Measurements from ENCODE around the gene SEC61A1.

SEC61A1 gene

DNA sequence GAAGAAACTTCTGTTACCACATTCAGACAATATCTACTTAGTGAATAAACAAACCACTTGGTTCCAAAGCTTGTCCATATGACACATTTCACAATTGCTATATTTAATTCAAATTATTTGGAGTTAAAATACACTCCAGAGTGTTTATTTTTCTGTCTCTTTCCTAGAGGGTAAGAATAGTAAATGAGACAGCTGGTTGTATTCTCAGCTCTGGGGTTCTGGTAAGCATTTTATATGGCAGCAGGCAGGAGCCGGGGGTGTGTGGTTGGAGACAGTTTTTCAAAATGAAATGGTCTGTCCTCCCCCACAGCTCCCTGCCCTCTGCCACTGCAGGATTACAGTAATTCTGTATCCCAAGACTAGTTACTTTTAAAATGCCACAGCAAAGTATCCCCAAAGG lies 10.9 kb upstream of the SEC61A1 start:
- Mint-ChIP-seq H3K9me3 (peaks cover 4% of the 10 kb centered on the region), H3K36me3 (peaks cover 6% of the 10 kb centered on the region), H3K27me3 (peaks cover 19% of the 10 kb centered on the region), H3K4me1 (no peaks in the 10 kb centered on the region), H3K4me3 (no peak overlapping the region), H3K27ac (no peak overlapping the region)
- ATAC-seq: no peak

DNA sequence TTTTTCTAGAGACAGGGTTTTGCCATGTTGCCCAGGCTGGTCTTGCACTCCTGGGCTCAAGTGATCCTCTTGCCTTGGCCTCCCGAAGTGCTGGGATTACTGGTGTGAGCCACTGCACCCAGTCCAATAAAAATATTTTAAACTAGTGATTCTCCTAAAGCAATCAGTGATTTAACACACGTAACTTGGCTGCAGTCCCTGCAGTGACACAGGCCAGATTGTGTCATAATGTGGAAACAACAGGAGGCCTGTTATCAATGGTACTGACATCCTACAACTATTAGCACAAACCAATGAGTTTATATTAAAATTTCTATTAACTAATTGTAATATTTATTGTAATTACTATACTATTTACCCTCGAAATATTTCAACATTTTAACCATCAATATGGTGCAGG lies 1.6 kb upstream of the SEC61A1 start:
- H3K27ac Mint-ChIP-seq: no peak overlapping the region

DNA sequence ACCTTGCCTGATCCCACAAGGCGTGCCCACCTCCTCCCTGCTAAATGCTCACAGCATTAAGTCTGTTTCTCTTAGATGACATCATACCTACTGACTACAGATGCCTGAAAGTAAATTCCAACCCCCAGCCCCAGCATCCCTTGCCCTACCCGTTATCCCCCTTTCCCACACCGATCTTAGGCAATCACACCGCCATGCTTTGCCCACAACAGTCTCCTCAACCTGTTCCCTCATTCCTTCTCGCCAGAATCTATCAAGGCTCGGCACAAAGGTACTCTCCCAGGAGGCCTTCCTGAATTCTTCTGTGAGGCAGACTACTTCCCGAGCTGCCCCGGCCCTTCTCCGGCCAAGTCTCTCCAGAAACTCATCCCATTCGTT lies 789 bp upstream of the SEC61A1 start:
- H3K9me3 Mint-ChIP-seq: no peaks in the 10 kb centered on the region
- peaks cover 9% of the 10 kb centered on the region for H3K27me3 Mint-ChIP-seq
- peaks cover 41% of the 10 kb centered on the region for H3K4me1 Mint-ChIP-seq
- no peak for ATAC-seq
- peak overlapping the region; percentile 84 for H3K4me3 Mint-ChIP-seq
- peaks cover 32% of the 10 kb centered on the region for H3K36me3 Mint-ChIP-seq
- peak overlapping the region; percentile 84 for H3K27ac Mint-ChIP-seq

More for the DNA sequence above, 1.6 kb upstream of the SEC61A1 start:
- peaks cover 28% of the 10 kb centered on the region for H3K36me3 Mint-ChIP-seq
- peaks cover 39% of the 10 kb centered on the region for H3K4me1 Mint-ChIP-seq
- peaks cover 17% of the 10 kb centered on the region for H3K27me3 Mint-ChIP-seq
- no peaks in the 10 kb centered on the region for H3K9me3 Mint-ChIP-seq
- H3K4me3 Mint-ChIP-seq: no peak overlapping the region
- ATAC-seq: no peak

- Mint-ChIP-seq H3K36me3 (peaks cover 42% of the 10 kb centered on the region), H3K27ac (peak overlapping the region; percentile 84), H3K27me3 (no peaks in the 10 kb centered on the region), H3K9me3 (no peaks in the 10 kb centered on the region), H3K4me3 (peak overlapping the region; percentile 84), H3K4me1 (peaks cover 41% of the 10 kb centered on the region)
- no peak for ATAC-seq
These were observed 536 bp downstream of the SEC61A1 start for GRCh38 chr3:128052595-128053351.

GRCh38 chr3:128053614-128054013 lies 1.4 kb downstream of the SEC61A1 start:
- no peak for ATAC-seq
- peak overlapping the region; percentile 84 for H3K4me3 Mint-ChIP-seq
- peaks cover 41% of the 10 kb centered on the region for H3K4me1 Mint-ChIP-seq
- no peaks in the 10 kb centered on the region for H3K27me3 Mint-ChIP-seq
- no peaks in the 10 kb centered on the region for H3K9me3 Mint-ChIP-seq
- peaks cover 44% of the 10 kb centered on the region for H3K36me3 Mint-ChIP-seq
- H3K27ac Mint-ChIP-seq: peak overlapping the region; percentile 84

GRCh38 chr3:128054367-128054766 lies 2.1 kb downstream of the SEC61A1 start:
- Mint-ChIP-seq H3K4me1 (peaks cover 41% of the 10 kb centered on the region), H3K27me3 (no peaks in the 10 kb centered on the region), H3K36me3 (peaks cover 51% of the 10 kb centered on the region), H3K9me3 (no peaks in the 10 kb centered on the region), H3K27ac (peak overlapping the region; percentile 84), H3K4me3 (peak overlapping the region; percentile 84)
- ATAC-seq: no peak

- no peak for ATAC-seq
- Mint-ChIP-seq H3K27me3 (no peaks in the 10 kb centered on the region), H3K4me3 (no peak overlapping the region), H3K9me3 (no peaks in the 10 kb centered on the region), H3K4me1 (peaks cover 39% of the 10 kb centered on the region), H3K27ac (no peak overlapping the region), H3K36me3 (peaks cover 70% of the 10 kb centered on the region)
These were observed 4.0 kb downstream of the SEC61A1 start for GRCh38 chr3:128056258-128056657.

GRCh38 chr3:128060473-128061381 lies 8.5 kb downstream of the SEC61A1 start:
- no peak overlapping the region for H3K27ac Mint-ChIP-seq
- H3K4me1 Mint-ChIP-seq: peaks cover 13% of the 10 kb centered on the region
- no peak overlapping the region for H3K4me3 Mint-ChIP-seq
- H3K27me3 Mint-ChIP-seq: no peaks in the 10 kb centered on the region
- peaks cover 79% of the 10 kb centered on the region for H3K36me3 Mint-ChIP-seq
- no peaks in the 10 kb centered on the region for H3K9me3 Mint-ChIP-seq
- ATAC-seq: no peak

DNA sequence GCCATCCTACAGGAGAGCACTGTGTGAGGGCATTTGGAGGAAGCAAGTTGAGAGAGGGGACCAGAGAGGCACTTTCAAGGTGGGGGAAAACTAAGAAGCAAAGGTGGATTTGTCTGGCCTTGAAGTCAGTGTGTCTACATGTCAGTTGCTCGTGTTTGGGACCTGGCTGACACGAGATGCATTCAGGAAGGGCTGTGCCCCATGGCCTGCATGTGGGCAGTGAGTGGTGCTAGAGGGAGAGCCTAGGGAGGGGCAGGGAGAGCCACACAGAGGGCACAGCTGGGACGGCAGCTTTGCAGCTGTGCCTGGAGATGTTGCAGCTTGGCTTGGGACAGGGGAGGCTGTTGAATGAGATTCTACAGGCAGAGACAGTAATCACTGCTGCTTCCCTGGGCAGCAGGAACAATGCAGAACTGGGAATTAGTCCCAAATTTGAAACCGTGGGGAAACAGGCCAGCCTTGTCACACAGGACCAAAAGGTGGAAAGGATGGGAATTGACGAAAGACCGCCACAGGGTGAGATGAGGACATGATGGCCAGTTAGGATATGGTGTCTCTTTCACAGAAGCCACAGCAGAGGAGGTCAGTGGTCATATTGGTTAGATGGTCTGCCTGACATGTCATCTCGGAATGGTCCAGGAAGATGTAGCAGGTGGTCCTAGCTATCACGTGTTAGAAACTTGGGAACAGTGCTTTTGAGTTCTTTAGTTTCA lies 10.0 kb downstream of the SEC61A1 start:
- Mint-ChIP-seq H3K4me3 (no peak overlapping the region), H3K9me3 (no peaks in the 10 kb centered on the region)

DNA sequence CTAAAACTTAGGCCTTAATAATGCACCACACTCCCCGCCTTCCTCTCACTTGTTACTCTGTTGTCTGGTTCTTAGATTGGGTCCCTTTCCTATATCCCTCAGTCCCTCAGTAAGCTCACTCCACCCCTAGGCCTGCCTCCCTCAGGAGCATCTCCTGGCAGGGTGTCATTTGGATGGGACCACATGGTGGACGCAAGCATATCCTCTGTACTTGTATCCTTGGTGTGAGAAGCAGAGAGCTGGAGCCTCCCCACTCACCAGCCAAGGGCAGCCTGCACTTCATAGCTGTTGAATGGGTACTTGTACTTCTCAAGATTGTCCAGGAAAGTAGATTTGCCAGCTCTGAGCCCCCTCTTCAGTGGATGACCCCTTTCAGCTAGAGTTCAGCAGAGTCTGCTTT lies 11.6 kb downstream of the SEC61A1 start:
- no peak for ATAC-seq
- Mint-ChIP-seq H3K27me3 (no peaks in the 10 kb centered on the region), H3K4me1 (peaks cover 12% of the 10 kb centered on the region), H3K4me3 (no peak overlapping the region), H3K36me3 (peaks cover 81% of the 10 kb centered on the region), H3K9me3 (no peaks in the 10 kb centered on the region), H3K27ac (no peak overlapping the region)

More for the DNA sequence above, 10.0 kb downstream of the SEC61A1 start:
- no peaks in the 10 kb centered on the region for H3K27me3 Mint-ChIP-seq
- peaks cover 77% of the 10 kb centered on the region for H3K36me3 Mint-ChIP-seq
- H3K27ac Mint-ChIP-seq: no peak overlapping the region
- H3K4me1 Mint-ChIP-seq: peaks cover 12% of the 10 kb centered on the region
- no peak for ATAC-seq

DNA sequence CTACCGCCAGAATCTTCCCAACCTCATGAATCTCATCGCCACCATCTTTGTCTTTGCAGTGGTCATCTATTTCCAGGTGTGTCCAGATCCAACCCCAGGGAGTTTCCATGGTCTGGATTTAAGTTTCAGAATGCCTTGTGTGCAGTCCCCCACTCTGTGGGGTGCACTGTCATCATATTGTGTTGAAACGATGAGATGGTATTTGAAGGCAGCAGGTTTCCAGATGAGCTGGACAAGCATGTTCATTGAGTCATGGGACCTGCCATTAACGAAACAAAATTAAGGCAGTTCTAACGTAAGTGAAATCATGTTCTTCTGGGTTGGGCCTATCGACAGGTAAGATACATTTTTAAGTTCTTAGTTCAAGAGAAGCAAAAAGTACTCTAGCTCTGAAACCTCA lies 12.7 kb downstream of the SEC61A1 start:
- ATAC-seq: no peak
- Mint-ChIP-seq H3K36me3 (peaks cover 70% of the 10 kb centered on the region), H3K27me3 (no peaks in the 10 kb centered on the region), H3K4me3 (no peak overlapping the region), H3K9me3 (no peaks in the 10 kb centered on the region), H3K27ac (no peak overlapping the region), H3K4me1 (peaks cover 12% of the 10 kb centered on the region)

- H3K4me1 Mint-ChIP-seq: peaks cover 12% of the 10 kb centered on the region
- no peaks in the 10 kb centered on the region for H3K27me3 Mint-ChIP-seq
- no peak overlapping the region for H3K27ac Mint-ChIP-seq
- no peak overlapping the region for H3K4me3 Mint-ChIP-seq
- no peak for ATAC-seq
- H3K36me3 Mint-ChIP-seq: peaks cover 70% of the 10 kb centered on the region
- H3K9me3 Mint-ChIP-seq: no peaks in the 10 kb centered on the region
These were observed 13.9 kb downstream of the SEC61A1 start for GRCh38 chr3:128066114-128066513.

GRCh38 chr3:128066676-128067075 lies 14.4 kb downstream of the SEC61A1 start:
- peaks cover 70% of the 10 kb centered on the region for H3K36me3 Mint-ChIP-seq
- H3K9me3 Mint-ChIP-seq: no peaks in the 10 kb centered on the region
- no peak overlapping the region for H3K4me3 Mint-ChIP-seq
- H3K27ac Mint-ChIP-seq: no peak overlapping the region
- no peak for ATAC-seq
- no peaks in the 10 kb centered on the region for H3K27me3 Mint-ChIP-seq
- H3K4me1 Mint-ChIP-seq: peaks cover 8% of the 10 kb centered on the region

GRCh38 chr3:128067489-128067888 lies 15.3 kb downstream of the SEC61A1 start:
- Mint-ChIP-seq H3K27ac (no peak overlapping the region), H3K9me3 (no peaks in the 10 kb centered on the region), H3K36me3 (peaks cover 65% of the 10 kb centered on the region), H3K4me3 (no peak overlapping the region), H3K27me3 (no peaks in the 10 kb centered on the region), H3K4me1 (no peaks in the 10 kb centered on the region)
- no peak for ATAC-seq

GRCh38 chr3:128068156-128068620 lies 16.0 kb downstream of the SEC61A1 start:
- no peaks in the 10 kb centered on the region for H3K9me3 Mint-ChIP-seq
- no peaks in the 10 kb centered on the region for H3K27me3 Mint-ChIP-seq
- H3K27ac Mint-ChIP-seq: no peak overlapping the region
- peaks cover 58% of the 10 kb centered on the region for H3K36me3 Mint-ChIP-seq
- H3K4me1 Mint-ChIP-seq: no peaks in the 10 kb centered on the region
- no peak for ATAC-seq
- H3K4me3 Mint-ChIP-seq: no peak overlapping the region

Measured in stimulated activated memory B cell treated with anti-CD40 and anti-IgM and Interleukin-4, amounts not matched to agents 10 μg/mL and 1 μg/mL and 100 μg/mL, for 72 hours (primary cell).